ENCODE data around the gene SDK1. TPM values are rescaled to one million over a fixed set of nuclear protein-coding genes. Genes with fewer than 3 reads are reported as not detected.

Gene SDK1
- total RNA-seq, 1 donor from 2014 or later: 0.16 TPM

GRCh38 chr7:4134631-4135030 lies 833.6 kb downstream of the SDK1 start:
- H3K4me3 Mint-ChIP-seq: no peak overlapping the region
- DNase-seq: no peak
- H3K4me1 Mint-ChIP-seq: no peaks in the 10 kb centered on the region
- no peaks in the 10 kb centered on the region for H3K27me3 Mint-ChIP-seq
- H3K9me3 Mint-ChIP-seq: no peaks in the 10 kb centered on the region
- H3K27ac Mint-ChIP-seq: no peak overlapping the region
- H3K36me3 Mint-ChIP-seq (ENCODE audit: low read depth): no peaks in the 10 kb centered on the region
- intact Hi-C loops (cut with micrococcal nuclease): no loop called here

DNA sequence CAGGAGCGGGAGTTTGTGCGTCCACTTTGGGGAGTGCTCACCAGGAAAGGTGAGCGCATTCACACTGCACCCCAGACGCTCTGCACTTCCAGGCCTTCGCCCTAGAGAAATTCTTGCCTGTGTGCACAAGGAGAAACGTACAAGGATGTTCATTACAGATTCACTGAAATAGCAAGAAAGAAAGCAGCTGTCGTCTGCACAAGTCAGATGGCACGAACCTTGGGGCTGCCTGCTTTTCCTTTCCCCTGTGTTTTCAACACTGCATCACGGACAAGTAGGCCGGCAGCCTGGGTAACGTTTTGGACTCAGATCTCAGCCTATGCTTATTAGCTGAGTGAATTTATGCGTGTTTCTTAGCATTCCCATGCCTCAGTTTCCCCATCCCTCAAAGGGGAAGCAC lies 834.2 kb downstream of the SDK1 start:
- no peak overlapping the region for H3K27ac Mint-ChIP-seq

GRCh38 chr7:4136036-4136435 lies 835.0 kb downstream of the SDK1 start:
- no peak overlapping the region for H3K27ac Mint-ChIP-seq
- no peaks in the 10 kb centered on the region for H3K27me3 Mint-ChIP-seq
- intact Hi-C loops (cut with micrococcal nuclease): no loop called here
- no peaks in the 10 kb centered on the region for H3K9me3 Mint-ChIP-seq
- DNase-seq: no peak
- no peaks in the 10 kb centered on the region for H3K4me1 Mint-ChIP-seq
- no peaks in the 10 kb centered on the region for H3K36me3 Mint-ChIP-seq (ENCODE audit: low read depth)
- H3K4me3 Mint-ChIP-seq: no peak overlapping the region

More for the DNA sequence above, 834.2 kb downstream of the SDK1 start:
- intact Hi-C loops (cut with micrococcal nuclease): no loop called here
- no peaks in the 10 kb centered on the region for H3K4me1 Mint-ChIP-seq
- no peaks in the 10 kb centered on the region for H3K36me3 Mint-ChIP-seq (ENCODE audit: low read depth)
- no peak overlapping the region for H3K4me3 Mint-ChIP-seq
- DNase-seq: no peak
- no peaks in the 10 kb centered on the region for H3K27me3 Mint-ChIP-seq
- no peaks in the 10 kb centered on the region for H3K9me3 Mint-ChIP-seq

DNA sequence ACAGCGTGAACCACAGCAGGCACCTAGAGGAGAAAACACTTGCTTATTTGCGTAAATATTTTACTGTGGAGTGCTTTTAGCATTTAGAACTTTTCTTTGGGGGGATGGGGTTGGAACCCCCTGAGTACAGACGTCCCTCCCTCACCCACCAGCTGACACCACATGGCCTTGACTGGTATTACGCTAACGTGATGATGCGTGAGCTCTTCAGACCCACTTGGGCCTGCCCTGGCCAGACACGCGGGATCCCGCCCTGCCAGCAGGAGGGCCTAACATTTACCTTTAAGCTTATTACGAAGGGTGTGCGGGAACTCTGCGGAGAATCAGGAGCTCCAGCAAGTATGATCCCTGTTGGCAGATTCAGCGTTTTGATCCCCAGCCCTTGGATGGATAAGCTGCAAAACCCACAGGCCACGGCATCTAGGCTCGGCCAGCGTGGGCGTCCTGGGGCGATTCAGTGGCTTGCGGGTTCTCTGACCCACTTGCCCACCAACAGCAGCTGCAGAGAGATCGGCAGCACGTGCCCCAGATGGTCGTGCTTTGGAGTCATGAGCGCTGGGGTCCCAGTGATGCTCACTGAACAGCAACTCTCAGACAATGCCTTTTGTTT lies 835.6 kb downstream of the SDK1 start:
- Mint-ChIP-seq H3K4me3 (no peak overlapping the region), H3K27ac (no peak overlapping the region)

DNA sequence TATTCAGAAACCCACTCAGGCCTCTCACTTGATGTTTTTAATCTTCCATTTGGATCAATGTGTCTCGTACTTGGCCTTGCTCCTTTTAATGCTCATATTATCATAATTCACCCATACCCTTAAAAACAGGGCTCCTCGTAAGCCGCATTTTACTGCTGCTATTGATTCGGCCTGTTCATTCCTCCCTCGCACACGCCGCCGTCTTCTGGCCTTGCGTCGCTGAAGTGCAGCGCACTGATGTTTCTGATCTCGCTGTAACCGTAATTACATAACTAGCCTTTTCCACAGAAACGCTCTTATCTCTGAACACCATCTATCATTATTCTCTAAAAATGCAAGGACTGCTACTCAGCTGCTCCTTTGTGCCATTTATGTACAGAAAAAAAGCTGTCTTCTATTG lies 836.5 kb downstream of the SDK1 start:
- DNase-seq: no peak
- H3K4me3 Mint-ChIP-seq: no peak overlapping the region
- no peaks in the 10 kb centered on the region for H3K9me3 Mint-ChIP-seq
- no peaks in the 10 kb centered on the region for H3K27me3 Mint-ChIP-seq
- H3K4me1 Mint-ChIP-seq: no peaks in the 10 kb centered on the region
- intact Hi-C loops (cut with micrococcal nuclease): no loop called here
- H3K27ac Mint-ChIP-seq: no peak overlapping the region
- H3K36me3 Mint-ChIP-seq (ENCODE audit: low read depth): no peaks in the 10 kb centered on the region

More for the DNA sequence above, 835.6 kb downstream of the SDK1 start:
- no peak for DNase-seq
- Mint-ChIP-seq H3K36me3 (ENCODE audit: low read depth) (no peaks in the 10 kb centered on the region), H3K4me1 (no peaks in the 10 kb centered on the region), H3K27me3 (no peaks in the 10 kb centered on the region), H3K9me3 (no peaks in the 10 kb centered on the region)
- intact Hi-C loops (cut with micrococcal nuclease): no loop called here

- no peaks in the 10 kb centered on the region for H3K27me3 Mint-ChIP-seq
- no peaks in the 10 kb centered on the region for H3K36me3 Mint-ChIP-seq (ENCODE audit: low read depth)
- no peaks in the 10 kb centered on the region for H3K9me3 Mint-ChIP-seq
- no peak overlapping the region for H3K27ac Mint-ChIP-seq
- intact Hi-C loops (cut with micrococcal nuclease): no loop called here
- no peak overlapping the region for H3K4me3 Mint-ChIP-seq
- no peak for DNase-seq
- H3K4me1 Mint-ChIP-seq: no peaks in the 10 kb centered on the region
These were observed 837.8 kb downstream of the SDK1 start for GRCh38 chr7:4138866-4139265.

- Mint-ChIP-seq H3K9me3 (no peaks in the 10 kb centered on the region), H3K36me3 (ENCODE audit: low read depth) (no peaks in the 10 kb centered on the region), H3K4me1 (peaks cover 2% of the 10 kb centered on the region), H3K27ac (no peak overlapping the region), H3K27me3 (peaks cover 2% of the 10 kb centered on the region), H3K4me3 (no peak overlapping the region)
- no peak for DNase-seq
- intact Hi-C loops (cut with micrococcal nuclease): no loop called here
These were observed 838.9 kb downstream of the SDK1 start for GRCh38 chr7:4139656-4140625.

GRCh38 chr7:4140933-4141332 lies 839.9 kb downstream of the SDK1 start:
- no peaks in the 10 kb centered on the region for H3K36me3 Mint-ChIP-seq (ENCODE audit: low read depth)
- H3K9me3 Mint-ChIP-seq: no peaks in the 10 kb centered on the region
- H3K27me3 Mint-ChIP-seq: peaks cover 2% of the 10 kb centered on the region
- DNase-seq: no peak
- intact Hi-C loops (cut with micrococcal nuclease): no loop called here
- no peak overlapping the region for H3K27ac Mint-ChIP-seq
- peaks cover 2% of the 10 kb centered on the region for H3K4me1 Mint-ChIP-seq
- no peak overlapping the region for H3K4me3 Mint-ChIP-seq

- no peak for DNase-seq
- peaks cover 2% of the 10 kb centered on the region for H3K27me3 Mint-ChIP-seq
- H3K36me3 Mint-ChIP-seq (ENCODE audit: low read depth): no peaks in the 10 kb centered on the region
- H3K4me3 Mint-ChIP-seq: no peak overlapping the region
- H3K9me3 Mint-ChIP-seq: no peaks in the 10 kb centered on the region
- H3K27ac Mint-ChIP-seq: no peak overlapping the region
- intact Hi-C loops (cut with micrococcal nuclease): no loop called here
- H3K4me1 Mint-ChIP-seq: peaks cover 2% of the 10 kb centered on the region
These were observed 842.0 kb downstream of the SDK1 start for GRCh38 chr7:4143006-4143405.

DNA sequence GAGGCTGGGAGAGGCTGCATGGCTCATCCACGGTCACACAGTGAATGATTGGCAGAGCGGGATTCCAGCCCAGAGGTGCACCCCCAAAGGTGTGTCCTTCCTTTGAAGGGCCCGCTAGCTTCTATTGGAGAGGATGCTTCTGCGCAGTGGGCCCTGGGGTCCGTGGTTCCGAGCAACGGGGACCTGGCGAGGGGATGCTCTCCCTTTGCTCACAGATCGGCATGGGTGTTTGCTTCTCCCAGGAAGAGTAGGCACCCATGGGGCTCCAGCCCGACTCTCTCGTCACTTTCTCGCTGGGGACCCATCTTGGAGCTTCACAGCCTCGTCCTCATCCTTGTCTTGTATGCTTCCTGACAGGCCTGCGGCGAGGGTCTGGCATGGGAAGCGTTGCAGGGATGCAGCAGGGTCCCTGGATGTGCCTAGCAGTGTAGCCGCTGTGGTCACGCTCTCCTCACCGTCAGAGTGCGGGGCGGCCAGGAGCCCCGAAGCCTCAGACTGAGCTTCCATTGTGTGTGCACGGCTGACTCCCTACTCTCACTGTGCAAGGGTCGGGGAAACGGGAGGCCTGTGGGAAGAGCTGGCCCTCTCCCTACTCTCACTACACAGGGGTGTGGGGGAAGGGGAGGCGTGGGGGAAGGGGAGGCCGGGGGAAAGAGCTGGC lies 842.6 kb downstream of the SDK1 start:
- H3K36me3 Mint-ChIP-seq (ENCODE audit: low read depth): no peaks in the 10 kb centered on the region
- peaks cover 2% of the 10 kb centered on the region for H3K27me3 Mint-ChIP-seq
- intact Hi-C loops (cut with micrococcal nuclease): no loop called here
- no peak overlapping the region for H3K27ac Mint-ChIP-seq
- H3K4me3 Mint-ChIP-seq: no peak overlapping the region
- no peak for DNase-seq
- peaks cover 2% of the 10 kb centered on the region for H3K4me1 Mint-ChIP-seq
- no peaks in the 10 kb centered on the region for H3K9me3 Mint-ChIP-seq

- no peak for DNase-seq
- no peaks in the 10 kb centered on the region for H3K9me3 Mint-ChIP-seq
- H3K4me3 Mint-ChIP-seq: no peak overlapping the region
- H3K27ac Mint-ChIP-seq: no peak overlapping the region
- peaks cover 2% of the 10 kb centered on the region for H3K4me1 Mint-ChIP-seq
- H3K27me3 Mint-ChIP-seq: peaks cover 2% of the 10 kb centered on the region
- intact Hi-C loops (cut with micrococcal nuclease): no loop called here
- H3K36me3 Mint-ChIP-seq (ENCODE audit: low read depth): no peaks in the 10 kb centered on the region
These were observed 843.2 kb downstream of the SDK1 start for GRCh38 chr7:4144172-4144701.

GRCh38 chr7:4144811-4145510 lies 843.9 kb downstream of the SDK1 start:
- intact Hi-C loops (cut with micrococcal nuclease): no loop called here
- Mint-ChIP-seq H3K27me3 (peaks cover 2% of the 10 kb centered on the region), H3K9me3 (no peaks in the 10 kb centered on the region), H3K36me3 (ENCODE audit: low read depth) (no peaks in the 10 kb centered on the region), H3K4me3 (no peak overlapping the region), H3K27ac (no peak overlapping the region), H3K4me1 (peaks cover 2% of the 10 kb centered on the region)
- no peak for DNase-seq

DNA sequence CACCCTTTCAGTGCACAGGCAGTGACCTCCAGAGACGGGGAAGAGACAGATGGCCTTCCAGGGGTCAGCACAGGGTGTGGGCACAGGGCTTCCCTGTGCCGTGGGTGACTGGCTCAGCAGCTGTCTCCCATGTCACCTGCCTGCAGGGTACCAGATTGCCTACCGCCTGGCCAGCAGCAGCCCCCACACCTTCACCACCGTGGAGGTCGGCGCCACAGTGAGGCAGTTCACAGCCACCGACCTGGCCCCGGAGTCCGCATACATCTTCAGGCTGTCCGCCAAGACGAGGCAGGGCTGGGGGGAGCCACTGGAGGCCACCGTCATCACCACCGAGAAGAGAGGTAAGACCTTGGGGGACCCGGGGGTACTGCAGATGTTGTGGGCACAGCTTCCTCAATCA lies 844.5 kb downstream of the SDK1 start:
- Mint-ChIP-seq H3K9me3 (no peaks in the 10 kb centered on the region), H3K4me1 (peaks cover 2% of the 10 kb centered on the region), H3K4me3 (no peak overlapping the region), H3K27me3 (peaks cover 2% of the 10 kb centered on the region), H3K27ac (no peak overlapping the region), H3K36me3 (ENCODE audit: low read depth) (no peaks in the 10 kb centered on the region)
- DNase-seq: no peak
- intact Hi-C loops (cut with micrococcal nuclease): no loop called here

Data from activated CD4-positive, alpha-beta T cell treated with anti-CD3 and anti-CD28 coated beads, Interleukin-2, amount 10 ng/mL, durations not matched to agents 24 days and 14 days (primary cell).